Activated CD4-positive, alpha-beta T cell treated with anti-CD3 and anti-CD28 coated beads, Interleukin-2, amount 50 U/mL, for 4 hours (primary cell): ENCODE data around the gene MYBPC2.
"Not testable (repeated sequence)": the region's sequence is repeated elsewhere in the genome, so short reads cannot be mapped to it uniquely, and the experiment has no call there.

Experiments
- DNase-seq, 2 experiments: peaks; one replicate each; pipeline ENCODE4 v3.0.0-alpha.2; 2020

The MYBPC2 gene

GRCh38 chr19:50432221-50433028 is at the start of gene MYBPC2:
TSS of gene MYBPC2 (plus strand) at chr19:50432892. CDS start at chr19:50432954, 62 bp downstream.
- no peak for DNase-seq

- DNase-seq, result no peak
Measured at GRCh38 chr19:50383001-50383851, 49.5 kb upstream of the MYBPC2 start.

GRCh38 chr19:50383852-50384684 is 48.6 kb upstream of the MYBPC2 start, which contains the start of gene POLD1:
TSS of gene POLD1 (plus strand) at chr19:50384347. CDS start at chr19:50398852, 14,505 bp downstream.
- DNase-seq, result peak; percentile 98

GRCh38 chr19:50384685-50385535 is 47.8 kb upstream of the MYBPC2 start:
- no peak for DNase-seq

GRCh38 chr19:50387176-50387867 is 45.4 kb upstream of the MYBPC2 start:
- DNase-seq, result no peak

- no peak for DNase-seq
Measured at GRCh38 chr19:50387868-50388245, 44.8 kb upstream of the MYBPC2 start.

- not testable (repeated sequence) for DNase-seq
Measured at GRCh38 chr19:50390295-50390694, 42.4 kb upstream of the MYBPC2 start.

- DNase-seq, result not testable (repeated sequence)
Measured at GRCh38 chr19:50390952-50391351, 41.7 kb upstream of the MYBPC2 start.

- DNase-seq, result no peak
Measured at GRCh38 chr19:50392759-50393158, 39.9 kb upstream of the MYBPC2 start.

- DNase-seq, result no peak
Measured at GRCh38 chr19:50393589-50393988, 39.1 kb upstream of the MYBPC2 start.

- DNase-seq, result no peak
Measured at GRCh38 chr19:50394017-50394416, 38.7 kb upstream of the MYBPC2 start.

GRCh38 chr19:50398675-50399367 is 33.9 kb upstream of the MYBPC2 start:
- no peak for DNase-seq

GRCh38 chr19:50399368-50399745 is 33.3 kb upstream of the MYBPC2 start:
- DNase-seq, result no peak

- no peak for DNase-seq
Measured at GRCh38 chr19:50401605-50402450, 30.9 kb upstream of the MYBPC2 start.

GRCh38 chr19:50402544-50403301 is 30.0 kb upstream of the MYBPC2 start:
- DNase-seq, result no peak

GRCh38 chr19:50406156-50406820 is 26.4 kb upstream of the MYBPC2 start:
- DNase-seq, result no peak

- DNase-seq, result no peak
Measured at GRCh38 chr19:50406829-50407228, 25.9 kb upstream of the MYBPC2 start.

GRCh38 chr19:50409347-50409746 is 23.3 kb upstream of the MYBPC2 start:
- no peak for DNase-seq
